NCI-H510A (cell line): ENCODE results near the gene RFXAP.

ENCODE experiments used
- DNase-seq: peaks from one replicate; lab custom pipeline; 2025; lab: John Stamatoyannopoulos, UW

Gene RFXAP

GRCh38 chr13:36870050-36870692, 51.1 kb downstream of the RFXAP start:
- no peak for DNase-seq

- DNase-seq: no peak
Observed at GRCh38 chr13:36872621-36873020, 53.6 kb downstream of the RFXAP start.

GRCh38 chr13:36875431-36875830, 56.4 kb downstream of the RFXAP start:
- DNase-seq: no peak

- no peak for DNase-seq
Observed at GRCh38 chr13:36875961-36876360, 56.9 kb downstream of the RFXAP start.
